Activated gamma-delta T cell (primary cell): ENCODE results near the gene PPFIA1.

Experiments used
- DNase-seq: peaks from one replicate; lab custom pipeline; 2025; lab: John Stamatoyannopoulos, UW

PPFIA1 gene

DNA sequence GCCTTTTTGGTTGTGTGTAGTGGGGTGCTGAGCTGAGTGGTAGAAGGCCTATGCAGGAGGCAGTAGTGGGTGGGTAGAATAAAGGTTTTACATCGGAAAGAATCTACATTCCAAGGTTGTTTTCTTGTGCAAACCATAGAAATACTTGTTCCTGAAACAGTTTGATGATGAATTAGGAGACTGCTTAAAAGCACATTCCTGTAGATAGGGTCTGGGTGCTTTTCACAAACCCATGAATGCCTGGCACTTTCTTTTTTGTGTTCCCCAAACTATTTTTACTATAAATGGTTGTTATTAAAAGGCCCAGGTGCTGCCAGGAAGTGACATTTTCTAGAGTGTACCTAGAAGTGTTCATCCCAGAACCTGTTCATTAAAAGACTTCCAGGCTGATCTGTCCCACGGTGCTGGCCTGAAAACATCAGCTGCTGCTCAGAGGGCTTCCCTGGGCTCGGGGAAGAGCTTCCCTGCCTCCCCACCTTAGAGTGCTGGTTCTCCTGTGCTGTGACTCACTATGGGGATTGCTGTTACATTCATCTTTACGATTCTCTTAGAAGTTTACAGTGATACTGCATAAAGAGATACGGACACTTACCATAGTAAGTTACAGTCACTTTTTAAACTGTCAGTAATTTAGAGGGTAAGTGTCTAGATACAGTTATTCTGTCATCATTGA is 27.9 kb downstream of the PPFIA1 start:
- no peak for DNase-seq

- no peak for DNase-seq
Measured at GRCh38 chr11:70299636-70300035, 29.1 kb downstream of the PPFIA1 start.

GRCh38 chr11:70301191-70301590 is 30.7 kb downstream of the PPFIA1 start:
- DNase-seq, result no peak

DNA sequence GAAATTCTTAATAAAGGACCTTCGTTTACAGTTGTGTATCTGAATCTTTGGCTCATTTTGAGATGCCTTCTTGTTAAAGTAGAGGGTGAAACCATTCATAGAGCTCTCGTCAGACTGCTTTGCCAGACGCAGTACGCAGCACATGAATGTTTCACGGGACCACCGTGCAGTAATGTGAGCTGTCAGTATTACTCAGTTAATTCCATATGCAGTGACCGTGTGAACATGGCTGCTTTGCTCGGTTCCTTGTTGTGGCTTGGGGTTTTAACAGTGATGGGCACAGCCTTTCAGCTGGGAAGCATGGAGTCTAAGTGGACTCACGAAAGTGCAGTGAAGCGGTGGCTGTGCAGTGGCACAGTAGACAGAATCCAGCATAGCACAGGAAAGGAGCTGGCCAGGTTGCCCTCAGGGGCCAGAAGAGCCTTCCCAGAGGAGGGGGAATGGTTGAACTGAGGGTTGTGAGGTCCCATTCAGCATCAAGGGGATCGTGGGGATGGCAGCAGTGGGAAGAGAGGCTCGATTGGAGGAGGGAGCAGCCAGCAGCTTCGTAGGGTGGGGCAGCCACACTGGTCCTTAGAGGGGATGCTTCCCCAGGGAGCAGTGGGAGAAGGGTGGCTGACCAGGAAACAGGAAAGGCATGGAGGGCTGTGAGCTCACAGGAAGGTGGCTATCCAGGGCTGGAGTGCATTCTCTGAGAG is 31.4 kb downstream of the PPFIA1 start:
- DNase-seq, result no peak

- DNase-seq, result no peak
Measured at GRCh38 chr11:70302419-70302752, 31.9 kb downstream of the PPFIA1 start.

- DNase-seq, result no peak
Measured at GRCh38 chr11:70303070-70303469, 32.6 kb downstream of the PPFIA1 start.

GRCh38 chr11:70304208-70304603 is 33.7 kb downstream of the PPFIA1 start:
- DNase-seq, result no peak

GRCh38 chr11:70305501-70305900 is 35.0 kb downstream of the PPFIA1 start:
- DNase-seq, result no peak

GRCh38 chr11:70306586-70307033 is 36.1 kb downstream of the PPFIA1 start:
- no peak for DNase-seq

DNA sequence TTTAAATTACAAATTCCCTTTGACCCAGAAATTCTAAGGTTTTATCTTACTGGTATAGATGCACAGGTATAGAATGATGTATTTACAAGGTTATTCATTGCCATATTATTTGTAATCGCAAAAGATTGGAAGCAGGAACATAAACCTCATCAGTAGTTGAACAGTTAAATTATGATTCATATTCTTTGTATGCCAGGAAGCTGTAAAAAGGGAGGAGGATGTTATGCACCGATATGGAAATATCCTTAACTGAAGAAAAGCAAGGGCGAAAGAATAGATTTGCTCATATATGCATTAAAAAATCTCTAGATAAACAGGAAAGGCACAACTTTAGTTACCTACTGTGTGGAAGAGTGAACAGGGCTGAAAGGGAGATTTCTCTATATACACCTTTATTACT is 36.7 kb downstream of the PPFIA1 start:
- DNase-seq, result no peak

DNA sequence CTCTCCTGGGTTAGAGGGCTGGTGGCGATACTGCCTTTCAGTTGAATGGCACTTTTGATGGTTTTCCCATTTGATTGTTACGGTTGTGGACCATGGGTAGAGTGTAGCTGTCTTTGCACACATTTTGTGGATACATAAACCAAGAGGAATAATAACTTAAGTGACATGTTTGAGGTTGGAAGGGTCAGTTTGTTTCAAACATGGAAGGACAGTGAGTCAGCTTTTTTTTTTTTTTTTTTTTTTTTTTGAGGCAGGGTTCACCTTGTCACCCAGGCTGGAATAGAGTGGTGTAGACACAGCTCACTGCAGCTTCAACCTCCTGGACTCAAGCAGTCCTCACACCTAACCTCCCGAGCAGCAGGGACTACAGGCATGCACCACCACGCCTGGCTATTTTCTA is 41.1 kb downstream of the PPFIA1 start:
- no peak for DNase-seq

GRCh38 chr11:70312401-70313357 is 42.2 kb downstream of the PPFIA1 start:
- no peak for DNase-seq

DNA sequence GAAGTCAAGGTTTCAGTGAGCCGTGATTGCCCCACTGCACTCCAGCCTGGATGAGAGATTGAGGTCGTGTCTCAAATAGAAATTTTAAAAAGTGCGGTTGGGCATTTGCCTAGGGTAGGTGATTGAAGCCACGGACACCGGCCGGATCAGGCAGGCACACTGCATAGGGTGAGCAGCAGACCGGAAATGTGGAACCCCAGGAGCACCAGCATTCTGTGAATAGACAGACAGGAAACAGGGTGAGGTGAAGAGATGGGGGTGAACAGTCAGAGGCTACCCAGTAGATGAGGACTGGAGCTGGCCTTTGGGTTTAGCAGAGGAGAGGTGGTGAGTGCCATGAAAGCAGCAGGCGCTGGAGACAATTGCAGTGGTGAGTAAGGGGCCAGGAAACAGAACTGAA is 43.5 kb downstream of the PPFIA1 start:
- no peak for DNase-seq

DNA sequence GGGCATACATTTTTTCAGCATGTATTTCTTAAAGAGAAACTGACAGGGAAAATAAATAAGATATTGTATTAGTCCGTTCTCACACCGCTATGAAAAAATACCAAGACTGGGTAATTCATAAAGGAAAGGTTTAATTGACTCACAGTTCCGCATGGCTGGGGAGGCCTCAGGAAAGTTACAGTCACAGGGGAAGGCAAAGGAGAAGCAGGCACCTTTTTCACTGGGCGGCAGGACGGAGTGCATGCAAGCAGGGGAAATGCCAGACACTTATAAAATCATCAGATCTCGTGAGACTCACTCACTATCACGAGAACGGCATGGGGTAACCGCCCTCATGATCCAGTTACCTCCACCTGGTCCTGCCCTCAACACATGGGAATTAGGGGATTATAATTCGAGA is 44.2 kb downstream of the PPFIA1 start:
- DNase-seq, result no peak

DNA sequence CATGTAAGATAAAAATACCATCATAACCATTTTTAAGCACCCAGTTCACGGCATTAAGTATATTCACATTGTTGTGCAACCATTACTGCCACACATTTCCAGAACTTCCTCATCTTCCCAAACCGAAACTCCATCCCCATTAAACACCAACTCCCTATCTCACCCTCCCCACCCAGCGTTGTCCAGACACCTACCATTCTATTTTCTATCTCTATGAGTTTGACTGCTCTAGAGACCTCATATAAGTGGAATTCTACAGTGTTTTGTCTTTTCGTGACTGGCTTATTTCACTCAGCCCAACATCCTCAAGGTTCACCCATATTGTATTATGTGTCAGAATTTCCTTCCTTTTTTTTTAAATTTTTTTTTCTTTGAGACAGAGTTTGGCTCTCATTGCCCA is 45.2 kb downstream of the PPFIA1 start:
- no peak for DNase-seq

GRCh38 chr11:70317581-70318305 is 47.3 kb downstream of the PPFIA1 start:
- DNase-seq, result no peak

- no peak for DNase-seq
Measured at GRCh38 chr11:70319396-70320076, 49.0 kb downstream of the PPFIA1 start.

DNA sequence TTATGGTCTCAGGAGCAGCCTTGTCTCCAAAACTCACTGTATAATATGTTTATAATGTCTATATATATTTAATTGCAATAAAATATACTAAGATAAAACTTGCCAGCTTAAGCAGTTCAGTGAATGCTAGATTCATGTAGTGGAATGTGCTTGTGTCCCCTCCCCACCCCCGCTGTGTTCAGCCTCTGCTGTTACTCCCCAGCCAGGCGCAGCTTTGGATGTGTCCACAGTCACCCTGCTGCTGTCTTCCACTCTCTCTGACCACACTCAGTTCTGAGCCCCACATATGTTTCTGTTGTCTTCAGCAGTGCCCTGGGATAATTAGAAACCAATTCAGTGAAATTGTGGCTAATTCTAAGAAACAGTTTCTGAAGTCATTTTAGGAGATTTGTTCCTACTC is 52.2 kb downstream of the PPFIA1 start:
- DNase-seq, result no peak

GRCh38 chr11:70323806-70324205 is 53.3 kb downstream of the PPFIA1 start:
- no peak for DNase-seq

- no peak for DNase-seq
Measured at GRCh38 chr11:70324376-70325115, 54.1 kb downstream of the PPFIA1 start.

DNA sequence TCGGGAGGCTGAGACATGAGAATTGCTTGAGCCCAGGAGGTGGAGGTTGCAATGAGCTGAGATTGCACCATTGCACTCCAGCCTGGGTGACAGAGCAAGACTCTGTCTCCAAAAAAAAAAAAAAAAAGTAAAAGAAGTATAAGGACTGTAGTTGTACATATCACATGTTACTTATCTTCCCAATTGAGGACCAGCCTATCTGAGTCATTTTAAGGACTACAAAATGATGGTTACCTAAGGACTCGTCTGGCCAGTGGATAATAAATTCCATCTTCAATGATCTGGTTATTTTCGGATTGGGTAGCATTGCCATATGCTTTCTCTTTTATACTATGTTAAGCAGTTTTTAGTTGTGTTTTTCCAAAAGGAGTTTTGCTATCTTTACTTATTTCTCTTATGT is 55.3 kb downstream of the PPFIA1 start:
- DNase-seq, result no peak
